Tibial nerve (tissue), 3 donors: ENCODE data around the gene SPINK9.

Experiments used
- CTCF ChIP-seq, 5 experiments: fragments of 200-600 bp in 3 of 5; fragments of 450-650 bp in 2 of 5; sonication (generic) in 3 of 5; IDR thresholded peaks; one replicate each; pipeline ENCODE4 v1.5.1; 2016 to 2019; ENCODE audit warnings: antibody characterized with exemption in 5 of 5, mild to moderate bottlenecking in 3 of 5, moderate library complexity in 2 of 5
- POLR2A ChIP-seq, 2 donors: fragments of 450-650 bp; IDR thresholded peaks; one replicate each; pipeline ENCODE4 v1.6.1; 2017; ENCODE audit warnings: antibody characterized with exemption in 2 of 2, mild to moderate bottlenecking in 2 of 2, moderate library complexity in 2 of 2

DNA sequence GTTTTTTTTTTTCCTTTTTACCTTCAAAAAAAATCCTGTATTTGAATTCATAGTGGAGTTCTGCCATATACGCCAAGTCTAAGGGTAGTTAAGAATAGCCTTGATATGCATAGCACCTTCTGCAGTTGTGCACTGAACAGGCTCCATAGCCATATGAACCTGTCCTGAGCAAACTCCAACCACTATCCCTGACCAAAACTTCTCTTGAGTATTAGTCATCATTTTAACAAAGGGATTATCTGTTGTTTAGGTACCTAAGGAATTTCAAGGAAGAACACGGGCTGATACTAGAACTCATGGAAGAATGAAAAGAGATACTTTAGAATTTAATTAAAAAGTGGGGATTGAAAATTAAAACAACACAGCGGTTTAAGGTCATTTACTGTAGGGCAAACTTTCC is 46.5 kb downstream of the SPINK9 start:
- TF ChIP-seq CTCF (IDR thresholded peaks at IDR 0.05): no peak
- no peak for TF ChIP-seq POLR2A (IDR thresholded peaks at IDR 0.05)
